ENCODE results near the gene GFRA1.

- TF ChIP-seq CTCF (conservative IDR thresholded peaks at IDR 0.05; ENCODE audit: low read length) (no peak), EZH2phosphoT487 (IDR thresholded peaks at IDR 0.05; ENCODE audit: borderline replicate concordance, low read depth, low read length) (no peak)
These were observed 25.6 kb upstream of the GFRA1 start for GRCh38 chr10:116298586-116298985.
